ENCODE results near the gene REV1. TPM values are rescaled to one million over a fixed set of nuclear protein-coding genes. Genes with fewer than 3 reads are reported as not detected.

The REV1 gene
- total RNA-seq (2022; extraction: Qiagen RNA extraction) = 9.6 to 11.6 TPM (median 11.3 TPM) in 5 replicates

GRCh38 chr2:99489761-99490622, at the start of gene REV1:
TSS of gene REV1 (minus strand) at chr2:99490017. CDS start at chr2:99464975, 25,042 bp downstream.

Other genes starting within 250 kb of the REV1 start
- gene LYG2, start 234.4 kb downstream of the REV1 start, total RNA-seq (2022; extraction: Qiagen RNA extraction) = not detected in 5 replicates
- 0.54 to 1.9 TPM (median 1.1 TPM) in 5 replicates for gene LYG1, start 188.8 kb downstream of the REV1 start, total RNA-seq (2022; extraction: Qiagen RNA extraction)
- 36.6 to 51.1 TPM (median 40.6 TPM) in 5 replicates for gene TXNDC9, start 153.7 kb downstream of the REV1 start, total RNA-seq (2022; extraction: Qiagen RNA extraction)
- 54.5 to 73.7 TPM (median 58.1 TPM) in 5 replicates for gene EIF5B, start 152.6 kb downstream of the REV1 start, total RNA-seq (2022; extraction: Qiagen RNA extraction)

Data from A549 treated with Mapracorat at 1 μM for 4 hours (cell line).